Fibroblast of skin of left biceps (primary cell): ENCODE results near the gene ELP4.

ENCODE experiments used
- DNase-seq, 2 experiments: peaks; one replicate each; pipeline ENCODE4 v3.0.0-alpha.2; 2013; ENCODE audit warnings: low read depth in 2 of 2

The ELP4 gene

GRCh38 chr11:31779374-31779791 lies 269.8 kb downstream of the ELP4 start:
- peak; percentile 49 to 64 for DNase-seq

- DNase-seq = no peak
Measured at GRCh38 chr11:31780078-31780477, 270.5 kb downstream of the ELP4 start.

- no peak for DNase-seq
Measured at GRCh38 chr11:31780480-31780971, 271.0 kb downstream of the ELP4 start.

GRCh38 chr11:31782257-31782656 lies 272.7 kb downstream of the ELP4 start:
- DNase-seq = no peak

GRCh38 chr11:31783252-31783651 lies 273.7 kb downstream of the ELP4 start:
- DNase-seq = no peak

- DNase-seq = no peak
Measured at GRCh38 chr11:31784611-31785010, 275.0 kb downstream of the ELP4 start.

GRCh38 chr11:31786996-31787685 lies 277.6 kb downstream of the ELP4 start:
- no peak for DNase-seq

- DNase-seq = no peak
Measured at GRCh38 chr11:31788085-31788484, 278.5 kb downstream of the ELP4 start.

GRCh38 chr11:31790649-31791048 lies 281.1 kb downstream of the ELP4 start:
- DNase-seq = no peak

GRCh38 chr11:31792036-31792435 lies 282.5 kb downstream of the ELP4 start:
- DNase-seq = no peak

GRCh38 chr11:31792456-31792855 lies 282.9 kb downstream of the ELP4 start:
- DNase-seq = no peak

- DNase-seq = no peak
Measured at GRCh38 chr11:31793264-31793663, 283.7 kb downstream of the ELP4 start.

GRCh38 chr11:31794548-31794947 lies 285.0 kb downstream of the ELP4 start:
- DNase-seq = no peak

- DNase-seq = no peak
Measured at GRCh38 chr11:31795706-31796498, 286.3 kb downstream of the ELP4 start.

GRCh38 chr11:31796499-31797189 lies 287.1 kb downstream of the ELP4 start:
- DNase-seq = no peak

- no peak for DNase-seq
Measured at GRCh38 chr11:31797190-31798056, 287.9 kb downstream of the ELP4 start.

GRCh38 chr11:31798057-31798553 lies 288.5 kb downstream of the ELP4 start:
- no peak for DNase-seq

GRCh38 chr11:31798554-31799434 lies 289.2 kb downstream of the ELP4 start:
- DNase-seq = no peak

- DNase-seq = no peak
Measured at GRCh38 chr11:31799435-31800397, 290.1 kb downstream of the ELP4 start.
